Urinary bladder (tissue), 4 donors: ENCODE data around the gene MLLT11. TPM values are rescaled to one million over a fixed set of nuclear protein-coding genes. Genes with fewer than 3 reads are reported as not detected.
"Not testable (repeated sequence)": the region's sequence is repeated elsewhere in the genome, so short reads cannot be mapped to it uniquely, and the experiment has no call there.

Experiments used
- DNase-seq: peaks from one replicate; pipeline ENCODE4 v3.0.0-alpha.2; 2015; ENCODE audit errors: extremely low spot score
- H3K27ac ChIP-seq: one replicate; pipeline ENCODE4 v1.5.1; 2013; ENCODE audit warnings: low read depth, mild to moderate bottlenecking, moderate library complexity
- H3K36me3 ChIP-seq: one replicate; pipeline ENCODE4 v1.6.1; 2013; ENCODE audit warnings: mild to moderate bottlenecking, moderate library complexity; ENCODE audit not compliant: insufficient read depth
- H3K4me1 ChIP-seq: one replicate; pipeline ENCODE4 v1.6.1; 2013; ENCODE audit warnings: mild to moderate bottlenecking, moderate library complexity; ENCODE audit not compliant: insufficient read depth
- H3K4me3 ChIP-seq: one replicate; pipeline ENCODE4 v1.5.1; 2013; ENCODE audit warnings: low read depth, low read length
- WGBS: extraction: QIAGEN DNeasy Blood & Tissue Kit; methylation state at CpG from one replicate; pipeline ENCODE4 v1.1.7; 2013; 5-methylcytosine and 5-hydroxymethylcytosine counted together
- polyA plus RNA-seq: library from polyadenylated mRNA; stranded (reverse); fragments of 200-250 nt; gene quantifications from one replicate; pipeline ENCODE4 v1.2.3, GENCODE V29; 2013
- total RNA-seq: library from RNA; depleted of rRNA; stranded (reverse); fragments of >200 nt; gene quantifications from one replicate; pipeline ENCODE4 v1.2.3, GENCODE V29; 2014
- donor health status: healthy with polysubstance abuse.
- donor health status: healthy.

The MLLT11 gene
- total and polyA plus RNA-seq, 2 donors = 4.8 to 4.9 TPM

DNA sequence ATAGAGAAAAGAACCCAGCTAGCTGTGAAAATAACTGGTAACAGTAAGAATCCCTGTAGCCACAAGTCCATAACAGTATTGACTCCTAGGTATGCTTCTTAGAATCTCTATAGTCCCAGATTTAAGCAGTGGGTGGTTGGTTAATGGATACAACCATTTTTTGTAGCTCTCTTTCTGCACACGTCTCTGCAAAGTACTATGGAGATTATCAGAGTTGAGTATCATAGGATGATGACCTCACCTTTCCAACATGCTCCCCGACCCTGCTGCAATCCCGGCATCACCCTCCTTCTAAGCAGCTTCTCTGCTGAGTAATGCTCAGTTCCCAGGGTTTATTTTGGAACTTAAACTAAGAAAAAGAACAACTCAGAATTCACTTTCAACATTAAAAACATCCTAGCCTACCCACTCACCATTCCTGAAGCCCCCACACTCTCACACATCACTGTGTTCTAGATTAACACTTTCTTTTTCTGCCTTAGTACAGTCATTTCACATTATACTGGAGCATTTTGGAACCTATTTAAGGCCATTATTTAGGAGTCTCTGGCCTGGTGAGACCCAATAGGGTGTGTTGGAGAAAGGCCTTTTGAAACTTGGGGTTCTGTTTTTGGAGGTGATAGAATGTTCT, 2.7 kb downstream of the MLLT11 start:
- H3K4me3 ChIP-seq = no peak overlapping the region
- WGBS = 42% methylated on average over 3 of the region's 3 CpGs
- DNase-seq = no peak
- no peak overlapping the region for H3K27ac ChIP-seq
- no peaks in the 10 kb centered on the region for H3K36me3 ChIP-seq
- no peaks in the 10 kb centered on the region for H3K4me1 ChIP-seq

DNA sequence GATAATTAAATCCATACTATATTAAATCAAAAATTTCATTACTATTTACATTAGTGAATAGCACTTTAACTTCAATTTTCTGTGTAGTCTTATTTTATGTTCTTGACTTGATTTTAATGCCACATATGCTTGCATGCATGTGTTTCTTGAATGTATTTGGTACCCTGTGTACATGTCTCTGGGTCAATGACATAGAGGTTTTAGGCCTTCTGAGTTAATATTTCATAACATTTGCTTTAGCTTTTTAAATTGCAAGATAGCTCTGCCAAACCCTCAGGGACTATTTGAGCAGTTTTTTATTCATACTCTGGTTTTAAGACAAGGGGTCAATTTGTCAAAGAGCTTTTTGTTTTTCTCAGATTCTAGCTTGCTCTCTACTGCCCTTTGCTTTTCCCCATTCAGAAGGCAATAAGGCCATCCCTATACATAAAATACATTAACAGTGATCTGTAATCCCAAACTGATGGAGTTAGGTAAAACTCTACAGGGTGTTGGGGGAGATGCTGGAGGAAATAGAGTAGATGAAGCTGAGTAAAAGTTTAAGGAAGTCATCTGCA, 5.0 kb downstream of the MLLT11 start:
- Histone ChIP-seq H3K36me3 (no peaks in the 10 kb centered on the region), H3K4me3 (no peak overlapping the region), H3K27ac (no peak overlapping the region), H3K4me1 (no peaks in the 10 kb centered on the region)
- no peak for DNase-seq

DNA sequence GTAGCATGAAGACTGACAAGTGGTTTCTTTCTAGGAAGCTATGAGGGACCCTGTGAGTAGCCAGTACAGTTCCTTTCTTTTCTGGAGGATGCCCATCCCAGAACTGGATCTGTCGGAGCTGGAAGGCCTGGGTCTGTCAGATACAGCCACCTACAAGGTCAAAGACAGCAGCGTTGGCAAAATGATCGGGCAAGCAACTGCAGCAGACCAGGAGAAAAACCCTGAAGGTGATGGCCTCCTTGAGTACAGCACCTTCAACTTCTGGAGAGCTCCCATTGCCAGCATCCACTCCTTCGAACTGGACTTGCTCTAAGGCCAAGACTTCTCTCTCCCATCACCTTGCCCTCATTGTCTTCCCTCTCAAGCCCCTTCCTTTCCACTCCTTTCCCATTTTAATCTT, 7.0 kb downstream of the MLLT11 start:
- peaks cover 2% of the 10 kb centered on the region for H3K4me1 ChIP-seq
- no peak overlapping the region for H3K27ac ChIP-seq
- no peak for DNase-seq
- WGBS = 90% methylated on average over 4 of the region's 4 CpGs
- H3K4me3 ChIP-seq = no peak overlapping the region
- no peaks in the 10 kb centered on the region for H3K36me3 ChIP-seq

DNA sequence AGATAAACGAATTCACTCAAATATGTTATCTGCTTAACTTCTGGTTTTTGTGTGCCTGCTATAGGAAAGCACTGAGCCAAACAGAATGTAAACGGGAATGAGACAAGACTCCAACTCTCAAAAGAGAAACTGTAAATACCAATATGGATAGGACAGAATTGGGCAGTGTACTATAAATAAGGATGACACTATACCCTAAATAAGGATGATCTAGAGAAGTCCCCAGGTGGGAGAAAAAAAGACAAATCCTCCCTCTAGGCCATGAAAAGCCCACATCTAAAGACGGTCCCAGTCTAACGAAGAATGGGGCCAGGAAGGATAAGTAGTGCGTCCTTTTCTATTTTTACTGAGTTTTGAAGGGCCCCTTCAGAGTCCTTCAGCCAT, 8.9 kb downstream of the MLLT11 start:
- WGBS = 73% methylated on average over 5 of the region's 5 CpGs
- H3K4me3 ChIP-seq = no peak overlapping the region
- peaks cover 2% of the 10 kb centered on the region for H3K4me1 ChIP-seq
- no peak for DNase-seq
- no peak overlapping the region for H3K27ac ChIP-seq
- no peaks in the 10 kb centered on the region for H3K36me3 ChIP-seq

DNA sequence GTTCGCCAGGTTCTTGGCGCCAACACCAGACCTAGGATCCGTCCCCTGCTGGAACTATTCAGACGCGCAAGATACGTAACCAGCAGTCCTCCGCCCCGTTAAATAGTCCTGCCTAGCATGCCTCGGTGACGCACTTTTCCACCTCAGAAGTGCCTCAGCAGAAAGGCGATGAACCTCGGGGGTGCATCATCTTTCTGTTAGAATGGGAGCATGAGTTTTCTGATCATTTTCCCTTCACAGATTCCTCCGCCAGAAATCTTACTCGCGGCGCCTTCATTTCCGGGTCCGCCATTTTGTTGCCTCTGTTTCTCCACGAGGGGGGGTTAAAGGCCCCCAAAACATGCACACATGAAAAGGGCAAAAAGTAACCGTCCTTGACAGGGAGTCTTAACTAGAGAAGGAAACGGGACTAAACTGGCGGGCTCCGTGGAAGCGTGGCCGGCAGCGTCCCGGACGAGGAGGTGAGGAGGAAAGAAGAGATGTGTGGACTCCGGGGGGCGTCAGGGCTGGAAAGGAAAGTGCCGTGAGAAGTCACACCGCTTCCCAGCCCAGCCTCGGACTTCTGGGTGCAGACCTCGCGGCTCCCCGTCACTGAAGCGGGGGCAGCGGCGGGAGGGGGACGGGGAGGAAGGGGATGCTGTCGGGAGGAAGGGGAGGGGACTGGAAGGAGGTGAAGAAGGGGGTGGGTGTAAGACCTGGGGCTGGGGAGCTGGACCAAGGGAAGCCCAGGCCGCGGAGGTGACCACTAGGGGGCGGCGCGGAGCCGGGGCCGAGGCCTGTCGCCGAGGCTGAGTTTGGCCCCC, 10.5 kb downstream of the MLLT11 start, which contains the start of gene GABPB2:
GABPB2 (plus strand) TSS at position 288 of the 803 bp plus-strand sequence. CDS start 17,429 bp downstream, outside the sequence.
- H3K4me1 ChIP-seq = peaks cover 2% of the 10 kb centered on the region
- peak; percentile 92 for DNase-seq
- WGBS = under 1% methylated on average over 50 of the region's 50 CpGs

DNA sequence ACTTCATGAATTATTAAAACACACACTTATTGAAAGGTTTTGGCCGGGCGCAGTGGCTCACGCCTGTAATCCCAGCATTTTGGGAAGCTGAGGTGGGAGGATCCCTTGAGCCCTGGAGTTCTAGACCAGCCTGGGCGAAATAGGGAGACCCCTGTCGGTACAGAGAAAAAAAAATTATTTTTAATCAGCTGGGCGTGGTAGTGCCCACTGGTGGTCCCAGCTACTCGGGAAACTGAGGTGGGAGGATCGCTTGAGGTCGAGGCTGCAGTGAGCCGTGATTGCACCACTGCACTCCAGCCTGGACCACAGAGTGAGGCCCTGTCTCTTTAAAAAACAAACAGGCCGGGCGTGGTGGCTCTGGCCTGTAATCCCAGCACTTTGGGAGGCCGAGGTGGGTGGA, 12.0 kb downstream of the MLLT11 start:
- Histone ChIP-seq H3K36me3 (no peaks in the 10 kb centered on the region), H3K4me1 (peaks cover 2% of the 10 kb centered on the region), H3K27ac (no peak overlapping the region), H3K4me3 (no peak overlapping the region)
- DNase-seq = no peak
- 78% methylated on average over 13 of the region's 13 CpGs for WGBS

More for the DNA sequence above, 10.5 kb downstream of the MLLT11 start, which contains the start of gene GABPB2:
- peak within 1 kb of the TSS; percentile 95 for H3K27ac ChIP-seq
- peak within 1 kb of the TSS; percentile 68 for H3K4me3 ChIP-seq
- H3K36me3 ChIP-seq = no peaks in the 10 kb centered on the region

DNA sequence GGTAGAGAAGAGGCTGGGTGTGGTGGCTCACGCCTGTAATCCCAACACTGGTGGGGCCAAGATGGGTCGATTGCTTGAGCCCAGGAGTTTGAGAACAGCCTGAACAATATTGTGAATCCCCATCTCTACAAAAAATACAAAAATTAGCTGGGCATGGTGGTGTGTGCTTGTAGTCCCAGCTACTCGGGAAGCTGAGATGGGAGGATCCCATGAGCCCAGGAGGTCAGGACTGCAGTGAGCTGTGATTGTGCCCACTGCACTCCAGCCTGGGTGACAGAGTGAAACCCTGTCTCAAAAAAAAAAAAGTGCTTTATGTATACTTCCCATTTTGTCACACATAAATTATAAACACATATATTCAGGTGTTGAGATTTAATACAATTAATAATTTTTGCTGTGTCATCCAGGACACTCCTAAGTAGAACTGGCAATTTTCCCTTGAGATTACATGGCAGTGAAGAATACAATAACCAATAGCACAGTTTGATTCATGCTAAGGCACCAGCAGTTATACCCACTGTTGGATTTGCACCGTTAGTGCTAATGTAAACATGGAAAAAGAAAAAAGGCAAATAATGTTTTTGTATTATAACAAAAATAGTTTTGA, 25.9 kb downstream of the MLLT11 start:
- no peak for DNase-seq
- no peaks in the 10 kb centered on the region for H3K4me1 ChIP-seq
- WGBS = 76% methylated on average over 4 of the region's 4 CpGs
- H3K36me3 ChIP-seq = peaks cover 3% of the 10 kb centered on the region
- no peak overlapping the region for H3K4me3 ChIP-seq
- H3K27ac ChIP-seq = no peak overlapping the region

DNA sequence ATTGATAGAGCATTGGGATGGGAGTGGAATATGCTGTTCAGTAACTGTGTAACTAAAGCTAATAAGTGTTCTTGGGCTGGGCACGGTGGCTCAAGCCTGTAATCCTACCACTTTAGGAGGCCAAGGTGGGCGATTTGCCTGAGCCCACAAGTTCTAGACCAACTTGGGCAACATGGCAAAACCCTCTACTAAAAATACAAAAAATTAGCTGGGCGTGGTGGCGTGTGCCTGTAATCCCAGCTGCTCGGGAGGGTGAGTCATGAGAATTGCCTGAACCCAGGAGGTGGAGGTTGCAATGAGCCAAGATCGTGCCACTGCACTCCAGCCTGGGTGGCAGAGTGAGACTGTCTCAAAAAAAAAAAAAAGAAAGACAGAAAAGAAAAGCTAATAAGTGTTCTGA, 37.2 kb downstream of the MLLT11 start:
- not testable (repeated sequence) for H3K4me3 ChIP-seq, H3K4me1 ChIP-seq, DNase-seq, H3K27ac ChIP-seq, H3K36me3 ChIP-seq
- 89% methylated on average over 6 of the region's 6 CpGs for WGBS

DNA sequence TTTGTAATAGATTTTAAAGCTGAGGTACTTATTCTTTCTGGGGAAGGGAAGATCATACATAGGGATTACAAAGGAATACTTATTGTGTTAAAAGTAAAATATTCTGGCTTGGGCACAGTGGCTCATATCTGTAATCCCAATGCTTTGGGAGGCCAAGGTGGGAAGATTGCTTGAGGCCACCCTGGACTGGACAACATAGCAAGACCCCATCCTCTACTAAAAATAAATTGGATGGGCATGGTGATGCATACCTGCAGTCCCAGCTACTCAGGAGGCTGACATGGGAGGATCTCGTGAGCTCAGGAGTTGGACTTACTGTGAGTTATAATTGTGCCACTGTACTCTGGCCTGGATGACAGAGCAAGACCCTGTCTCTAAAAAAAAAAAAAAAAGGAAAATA, 37.9 kb downstream of the MLLT11 start:
- no peak for DNase-seq
- Histone ChIP-seq H3K4me1 (no peaks in the 10 kb centered on the region), H3K27ac (no peak overlapping the region), H3K4me3 (no peak overlapping the region), H3K36me3 (no peaks in the 10 kb centered on the region)
- WGBS = 98% methylated on average over 1 of the region's 1 CpG

DNA sequence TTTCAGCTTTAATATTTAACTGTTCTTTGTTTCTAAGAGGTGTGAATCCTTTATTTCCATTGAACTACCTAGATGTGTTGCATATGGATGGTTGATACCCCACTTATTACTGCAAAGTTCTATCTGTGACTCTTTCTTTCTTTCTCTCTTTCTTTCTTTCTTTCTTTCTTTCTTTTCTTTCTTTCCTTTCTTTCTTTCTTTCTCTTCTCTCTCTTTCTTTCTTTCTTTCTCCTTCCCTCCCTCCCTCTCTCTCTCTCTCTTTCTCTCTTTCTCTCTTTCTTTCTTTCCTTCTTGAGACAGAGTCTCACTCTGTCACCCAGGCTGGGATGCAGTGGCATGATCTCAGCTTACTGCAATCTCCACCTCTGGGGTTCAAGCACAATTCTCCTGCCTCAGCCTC, 44.4 kb downstream of the MLLT11 start:
- Histone ChIP-seq H3K36me3 (no peaks in the 10 kb centered on the region), H3K4me3 (no peak overlapping the region)
- DNase-seq = no peak

DNA sequence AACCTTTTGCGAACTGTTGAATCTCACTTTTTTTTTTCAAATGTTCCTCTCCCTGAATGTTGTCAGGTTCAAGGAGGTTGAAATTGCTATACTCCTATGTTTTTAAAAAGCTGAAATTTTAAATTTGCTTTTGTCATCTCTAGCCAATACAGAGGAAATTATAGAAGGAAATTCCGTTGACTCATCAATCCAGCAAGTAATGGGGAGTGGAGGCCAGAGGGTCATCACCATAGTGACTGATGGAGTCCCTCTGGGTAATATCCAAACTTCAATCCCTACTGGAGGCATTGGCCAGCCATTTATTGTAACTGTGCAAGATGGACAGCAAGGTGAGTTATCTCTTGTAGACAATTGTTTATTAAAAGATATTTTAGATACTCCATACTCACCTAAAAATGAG, 46.7 kb downstream of the MLLT11 start:
- no peak overlapping the region for H3K4me3 ChIP-seq
- no peaks in the 10 kb centered on the region for H3K4me1 ChIP-seq
- WGBS = 69% methylated on average over 2 of the region's 2 CpGs
- H3K36me3 ChIP-seq = no peaks in the 10 kb centered on the region
- H3K27ac ChIP-seq = no peak overlapping the region
- no peak for DNase-seq

More for the DNA sequence above, 44.4 kb downstream of the MLLT11 start:
- Histone ChIP-seq H3K4me1 (no peaks in the 10 kb centered on the region), H3K27ac (no peak overlapping the region)

DNA sequence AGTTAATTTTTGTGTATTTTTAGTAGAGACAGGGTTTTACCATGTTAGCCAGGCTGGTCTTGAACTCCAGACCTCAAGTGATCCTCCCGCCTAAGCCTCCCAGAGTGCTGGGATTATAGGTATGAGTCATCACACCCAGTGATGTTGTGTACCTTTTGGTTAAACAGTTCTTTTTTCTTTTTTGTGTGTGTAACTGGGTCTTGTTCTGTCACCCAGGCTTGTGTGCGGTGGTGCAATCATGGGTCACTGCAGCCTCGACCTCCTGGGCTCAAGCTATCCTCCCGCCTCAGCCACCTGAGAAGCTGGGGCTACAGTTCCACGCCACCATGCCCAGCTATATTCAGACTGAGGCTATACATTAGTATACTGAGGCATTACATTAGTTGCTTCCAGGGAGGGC, 48.1 kb downstream of the MLLT11 start:
- no peaks in the 10 kb centered on the region for H3K4me1 ChIP-seq
- H3K27ac ChIP-seq = no peak overlapping the region
- H3K36me3 ChIP-seq = no peaks in the 10 kb centered on the region
- 93% methylated on average over 5 of the region's 5 CpGs for WGBS
- no peak for DNase-seq
- H3K4me3 ChIP-seq = no peak overlapping the region

DNA sequence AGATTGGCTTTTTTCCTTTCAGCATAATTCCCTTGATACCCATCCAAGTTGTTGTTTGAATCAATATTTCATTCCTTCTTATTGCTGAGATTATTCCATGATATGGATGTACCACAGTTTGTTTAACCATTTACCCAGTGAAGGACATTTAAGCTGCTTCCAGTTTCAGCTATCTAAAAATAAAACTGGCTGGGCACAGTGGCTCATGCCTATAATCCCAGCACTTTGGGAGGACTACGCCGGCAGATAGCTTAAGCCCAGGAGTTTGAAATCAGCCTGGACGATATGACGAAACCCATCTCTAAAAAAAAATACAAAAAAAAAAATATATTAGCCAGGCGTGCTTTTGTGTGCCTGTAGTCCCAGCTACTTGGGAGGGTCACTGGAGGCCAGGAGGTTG, 53.7 kb downstream of the MLLT11 start:
- Histone ChIP-seq H3K36me3 (peaks cover 4% of the 10 kb centered on the region), H3K4me3 (no peak overlapping the region), H3K4me1 (no peaks in the 10 kb centered on the region), H3K27ac (no peak overlapping the region)
- WGBS = 91% methylated on average over 5 of the region's 5 CpGs
- DNase-seq = no peak
